ENCODE data around the gene MIER2.

DNA sequence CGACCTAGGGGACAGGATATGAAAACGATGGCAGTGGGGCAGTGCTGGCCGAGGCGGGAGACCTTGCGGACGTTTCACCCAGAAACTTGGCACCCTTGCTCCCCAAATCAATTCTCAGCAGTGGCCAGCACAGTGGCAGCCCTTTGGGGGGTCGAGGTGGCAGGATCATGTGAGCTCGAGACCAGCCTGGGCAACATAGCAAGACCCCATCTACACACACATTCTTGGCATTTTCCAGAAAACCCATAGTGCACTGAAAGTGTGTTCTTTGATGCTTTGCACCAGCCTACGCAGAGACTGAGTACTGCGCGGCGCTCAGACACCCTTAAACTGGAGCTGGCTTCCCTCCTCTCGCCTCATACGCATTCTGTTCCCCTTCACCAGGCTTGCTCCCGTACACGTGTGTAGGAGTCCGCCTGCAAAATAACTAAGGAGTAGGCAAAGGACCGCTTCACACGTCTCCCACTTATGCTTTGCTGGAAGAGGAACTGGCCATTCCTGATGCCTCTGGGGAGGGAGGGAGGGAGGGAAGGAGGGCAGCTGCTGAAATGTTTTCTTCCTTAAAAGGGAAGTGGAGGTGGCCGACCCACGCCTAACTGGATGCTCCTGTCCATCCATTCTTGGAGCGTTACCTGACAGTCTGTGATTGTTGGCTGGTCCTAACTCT is 23.5 kb upstream of the MIER2 start:
- TF ChIP-seq, protein P1, sequence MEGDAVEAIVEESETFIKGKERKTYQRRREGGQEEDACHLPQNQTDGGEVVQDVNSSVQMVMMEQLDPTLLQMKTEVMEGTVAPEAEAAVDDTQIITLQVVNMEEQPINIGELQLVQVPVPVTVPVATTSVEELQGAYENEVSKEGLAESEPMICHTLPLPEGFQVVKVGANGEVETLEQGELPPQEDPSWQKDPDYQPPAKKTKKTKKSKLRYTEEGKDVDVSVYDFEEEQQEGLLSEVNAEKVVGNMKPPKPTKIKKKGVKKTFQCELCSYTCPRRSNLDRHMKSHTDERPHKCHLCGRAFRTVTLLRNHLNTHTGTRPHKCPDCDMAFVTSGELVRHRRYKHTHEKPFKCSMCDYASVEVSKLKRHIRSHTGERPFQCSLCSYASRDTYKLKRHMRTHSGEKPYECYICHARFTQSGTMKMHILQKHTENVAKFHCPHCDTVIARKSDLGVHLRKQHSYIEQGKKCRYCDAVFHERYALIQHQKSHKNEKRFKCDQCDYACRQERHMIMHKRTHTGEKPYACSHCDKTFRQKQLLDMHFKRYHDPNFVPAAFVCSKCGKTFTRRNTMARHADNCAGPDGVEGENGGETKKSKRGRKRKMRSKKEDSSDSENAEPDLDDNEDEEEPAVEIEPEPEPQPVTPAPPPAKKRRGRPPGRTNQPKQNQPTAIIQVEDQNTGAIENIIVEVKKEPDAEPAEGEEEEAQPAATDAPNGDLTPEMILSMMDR (IDR thresholded peaks at IDR 0.05; ENCODE audit: low read length): no peak
- no peak for TF ChIP-seq EZH2 (optimal IDR thresholded peaks at IDR 0.05; ENCODE audit: low read depth, low read length)

All from MM.1S (cell line).